ENCODE measurements around the gene ATP8A2.

DNA sequence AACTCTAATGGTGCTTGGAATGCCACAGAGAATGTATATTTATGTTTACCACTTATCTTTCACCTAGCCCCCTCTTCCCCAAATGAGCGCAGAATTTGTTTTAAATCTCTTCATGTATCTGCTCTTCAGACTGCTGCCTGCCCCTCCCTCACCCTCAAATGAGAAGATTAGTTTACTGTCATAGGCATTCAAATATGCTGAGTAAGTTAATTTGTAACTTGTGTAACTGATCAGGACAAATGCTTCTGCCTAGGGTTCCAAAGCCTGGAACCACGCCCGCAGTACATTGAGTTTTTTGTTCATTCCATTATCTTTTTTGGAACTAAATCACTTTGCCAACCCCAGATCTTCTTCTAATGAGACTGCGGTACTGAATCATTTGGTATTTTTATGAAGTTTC is 74.5 kb downstream of the ATP8A2 start:
- TF ChIP-seq, protein P1, sequence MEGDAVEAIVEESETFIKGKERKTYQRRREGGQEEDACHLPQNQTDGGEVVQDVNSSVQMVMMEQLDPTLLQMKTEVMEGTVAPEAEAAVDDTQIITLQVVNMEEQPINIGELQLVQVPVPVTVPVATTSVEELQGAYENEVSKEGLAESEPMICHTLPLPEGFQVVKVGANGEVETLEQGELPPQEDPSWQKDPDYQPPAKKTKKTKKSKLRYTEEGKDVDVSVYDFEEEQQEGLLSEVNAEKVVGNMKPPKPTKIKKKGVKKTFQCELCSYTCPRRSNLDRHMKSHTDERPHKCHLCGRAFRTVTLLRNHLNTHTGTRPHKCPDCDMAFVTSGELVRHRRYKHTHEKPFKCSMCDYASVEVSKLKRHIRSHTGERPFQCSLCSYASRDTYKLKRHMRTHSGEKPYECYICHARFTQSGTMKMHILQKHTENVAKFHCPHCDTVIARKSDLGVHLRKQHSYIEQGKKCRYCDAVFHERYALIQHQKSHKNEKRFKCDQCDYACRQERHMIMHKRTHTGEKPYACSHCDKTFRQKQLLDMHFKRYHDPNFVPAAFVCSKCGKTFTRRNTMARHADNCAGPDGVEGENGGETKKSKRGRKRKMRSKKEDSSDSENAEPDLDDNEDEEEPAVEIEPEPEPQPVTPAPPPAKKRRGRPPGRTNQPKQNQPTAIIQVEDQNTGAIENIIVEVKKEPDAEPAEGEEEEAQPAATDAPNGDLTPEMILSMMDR (conservative IDR thresholded peaks at IDR 0.05), result no peak
- no peak for TF ChIP-seq ZFX (IDR thresholded peaks at IDR 0.05)
